ACC112 (cell line): ENCODE results near the gene ZC2HC1B.
"Not testable (repeated sequence)": the region's sequence is repeated elsewhere in the genome, so short reads cannot be mapped to it uniquely, and the experiment has no call there.

Experiments used
- H2AFZ ChIP-seq: fragments of 200-600 bp; sonication (generic); one replicate; pipeline ENCODE4 v1.6.0; 2017; ENCODE audit warnings: antibody characterized with exemption, low read length; ENCODE audit not compliant: unreplicated experiment
- H3K27ac ChIP-seq: fragments of 200-600 bp; sonication (generic); 2 replicates; pipeline ENCODE4 v1.5.1; 2014; ENCODE audit warnings: low read depth, mild to moderate bottlenecking, antibody characterized with exemption, low read length, moderate library complexity
- H3K27me3 ChIP-seq: fragments of 200-600 bp; sonication (generic); 2 replicates; pipeline ENCODE4 v1.6.1; 2014; ENCODE audit warnings: mild to moderate bottlenecking, antibody characterized with exemption, low read length, moderate library complexity, mixed read lengths; ENCODE audit not compliant: insufficient read depth
- H3K36me3 ChIP-seq: fragments of 200-600 bp; sonication (generic); 2 replicates; pipeline ENCODE4 v1.6.1; 2016; ENCODE audit warnings: mild to moderate bottlenecking, antibody characterized with exemption, low read length, moderate library complexity, mixed read lengths; ENCODE audit not compliant: insufficient read depth
- H3K4me1 ChIP-seq: fragments of 200-600 bp; sonication (generic); one replicate; pipeline ENCODE4 v1.6.1; 2016; ENCODE audit warnings: low read length, mixed read lengths; ENCODE audit not compliant: insufficient read depth, unreplicated experiment, control insufficient read depth
- H3K4me3 ChIP-seq: fragments of 200-600 bp; sonication (generic); 2 replicates; pipeline ENCODE4 v1.5.1; 2014; ENCODE audit warnings: mild to moderate bottlenecking, low read depth, low read length
- H3K79me2 ChIP-seq: fragments of 200-600 bp; sonication (generic); one replicate; pipeline ENCODE4 v1.6.0; 2016; ENCODE audit warnings: low read length; ENCODE audit not compliant: control insufficient read depth, unreplicated experiment, insufficient read depth

Gene ZC2HC1B

GRCh38 chr6:143885116-143885515 is 20.8 kb downstream of the ZC2HC1B start:
- Histone ChIP-seq H2AFZ (no peak overlapping the region), H3K4me1 (no peaks in the 10 kb centered on the region)

GRCh38 chr6:143894655-143895054 is 30.4 kb downstream of the ZC2HC1B start:
- Histone ChIP-seq H3K4me1 (no peaks in the 10 kb centered on the region), H3K79me2 (no peaks in the 10 kb centered on the region), H3K4me3 (no peak overlapping the region), H3K27me3 (no peaks in the 10 kb centered on the region), H3K36me3 (no peaks in the 10 kb centered on the region), H3K27ac (no peak overlapping the region), H2AFZ (no peak overlapping the region)

More at GRCh38 chr6:143885116-143885515, 20.8 kb downstream of the ZC2HC1B start:
- Histone ChIP-seq H3K27me3 (no peaks in the 10 kb centered on the region), H3K4me3 (no peak overlapping the region), H3K79me2 (no peaks in the 10 kb centered on the region), H3K27ac (no peak overlapping the region), H3K36me3 (no peaks in the 10 kb centered on the region)

GRCh38 chr6:143896126-143896860 is 32.0 kb downstream of the ZC2HC1B start:
- Histone ChIP-seq H3K36me3 (no peaks in the 10 kb centered on the region), H3K27me3 (no peaks in the 10 kb centered on the region), H3K4me3 (no peak overlapping the region), H3K79me2 (no peaks in the 10 kb centered on the region), H3K4me1 (no peaks in the 10 kb centered on the region), H3K27ac (no peak overlapping the region), H2AFZ (no peak overlapping the region)

- H3K36me3 ChIP-seq: no peaks in the 10 kb centered on the region
- no peak overlapping the region for H3K27ac ChIP-seq
- no peak overlapping the region for H3K4me3 ChIP-seq
- no peaks in the 10 kb centered on the region for H3K27me3 ChIP-seq
- H3K4me1 ChIP-seq: no peaks in the 10 kb centered on the region
- no peak overlapping the region for H2AFZ ChIP-seq
- H3K79me2 ChIP-seq: no peaks in the 10 kb centered on the region
Measured at GRCh38 chr6:143900358-143900757, 36.1 kb downstream of the ZC2HC1B start.

- Histone ChIP-seq H2AFZ (no peak overlapping the region), H3K36me3 (no peaks in the 10 kb centered on the region), H3K4me1 (no peaks in the 10 kb centered on the region), H3K27me3 (no peaks in the 10 kb centered on the region), H3K4me3 (no peak overlapping the region), H3K27ac (no peak overlapping the region), H3K79me2 (no peaks in the 10 kb centered on the region)
Measured at GRCh38 chr6:143901885-143902750, 37.8 kb downstream of the ZC2HC1B start.

GRCh38 chr6:143902827-143903226 is 38.6 kb downstream of the ZC2HC1B start:
- H3K4me3 ChIP-seq: no peak overlapping the region
- no peak overlapping the region for H2AFZ ChIP-seq
- H3K27ac ChIP-seq: no peak overlapping the region
- no peaks in the 10 kb centered on the region for H3K36me3 ChIP-seq
- H3K79me2 ChIP-seq: no peaks in the 10 kb centered on the region
- no peaks in the 10 kb centered on the region for H3K4me1 ChIP-seq
- no peaks in the 10 kb centered on the region for H3K27me3 ChIP-seq

- Histone ChIP-seq H3K79me2 (no peaks in the 10 kb centered on the region), H3K4me3 (no peak overlapping the region), H3K27ac (no peak overlapping the region), H3K36me3 (no peaks in the 10 kb centered on the region), H3K4me1 (no peaks in the 10 kb centered on the region), H3K27me3 (peaks cover 29% of the 10 kb centered on the region), H2AFZ (no peak overlapping the region)
Measured at GRCh38 chr6:143911028-143911427, 46.8 kb downstream of the ZC2HC1B start.

GRCh38 chr6:143912671-143913070 is 48.4 kb downstream of the ZC2HC1B start:
- H3K79me2 ChIP-seq: no peaks in the 10 kb centered on the region

GRCh38 chr6:143917026-143917425 is 52.8 kb downstream of the ZC2HC1B start:
- H3K4me3 ChIP-seq, H3K79me2 ChIP-seq, H3K36me3 ChIP-seq, H2AFZ ChIP-seq, H3K4me1 ChIP-seq, H3K27ac ChIP-seq: not testable (repeated sequence)
- H3K27me3 ChIP-seq: peaks cover 13% of the 10 kb centered on the region; the same call in 1 of the 2 replicates

More at GRCh38 chr6:143912671-143913070, 48.4 kb downstream of the ZC2HC1B start:
- Histone ChIP-seq H3K4me3 (no peak overlapping the region), H3K4me1 (no peaks in the 10 kb centered on the region), H2AFZ (no peak overlapping the region), H3K27me3 (peaks cover 29% of the 10 kb centered on the region), H3K27ac (no peak overlapping the region), H3K36me3 (no peaks in the 10 kb centered on the region)

- Histone ChIP-seq H3K36me3 (no peaks in the 10 kb centered on the region), H3K4me1 (no peaks in the 10 kb centered on the region), H3K79me2 (no peaks in the 10 kb centered on the region), H3K27ac (no peak overlapping the region), H3K27me3 (peaks cover 8% of the 10 kb centered on the region; the same call in 1 of the 2 replicates), H2AFZ (no peak overlapping the region), H3K4me3 (no peak overlapping the region)
Measured at GRCh38 chr6:143928853-143929252, 64.6 kb downstream of the ZC2HC1B start.
